ENCODE measurements around the gene FARP2. TPM values are rescaled to one million over a fixed set of nuclear protein-coding genes. Genes with fewer than 3 reads are reported as not detected.

Gene FARP2
- total and polyA plus RNA-seq, 10 of the 15 experiments (the other 5 are each of a cell fraction or from before 2014, with no cell fraction given), result 5.5 to 67.5 (median 36.8) TPM

DNA sequence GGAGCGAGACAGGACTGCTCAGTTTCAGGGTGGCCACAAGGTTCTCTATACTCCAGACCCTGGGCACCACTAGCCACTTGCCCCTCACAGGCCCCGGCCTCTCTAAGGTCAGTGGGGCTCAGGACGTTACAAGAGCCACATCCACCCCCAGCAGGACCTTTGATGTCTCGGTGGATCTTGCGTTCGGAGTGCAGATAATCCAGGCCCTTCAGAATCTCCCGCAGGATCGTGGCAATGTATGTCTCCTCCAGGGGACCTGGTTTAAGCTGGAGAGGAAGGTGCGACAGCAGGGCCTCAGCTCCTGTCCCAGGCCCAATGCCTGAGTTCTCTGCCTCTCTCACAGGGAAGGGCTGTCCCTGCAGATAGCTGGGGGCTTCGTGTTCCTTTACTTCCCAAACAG, 143.9 kb downstream of the FARP2 start:
- intact Hi-C loops (cut with micrococcal nuclease; ENCODE audit: unreplicated experiment), result no loop called here
- 94% methylated on average over 10 of the region's 10 CpGs for WGBS (ENCODE audit: insufficient coverage, insufficient replicate concordance, low lambda C conversion rate, missing lambda C conversion rate)
- H3K27me3 ChIP-seq (replicated peaks in 1 of 2; ENCODE audit: control insufficient read depth in 2 of 2, insufficient read depth in 2 of 2, low read length in 1 of 2), result no peaks in the 10 kb centered on the region
- DNase-seq (ENCODE audit: low read depth, low spot score), result no peak
- H3K79me2 ChIP-seq (ENCODE audit: control insufficient read depth, insufficient read depth, low read length), result peaks cover 4% of the 10 kb centered on the region; the same call in 1 of the 2 replicates
- TF ChIP-seq EED (IDR thresholded peaks at IDR 0.05; ENCODE audit: low read depth) (no peak), SP1 (IDR thresholded peaks at IDR 0.05; ENCODE audit: low read depth, low read length) (no peak), CHD2 (IDR thresholded peaks at IDR 0.05; ENCODE audit: borderline replicate concordance, low read depth, low read length) (no peak), GATAD2B (conservative IDR thresholded peaks at IDR 0.05; ENCODE audit: low read depth) (no peak), POU2F2 (IDR thresholded peaks at IDR 0.05; ENCODE audit: borderline replicate concordance, low read depth, low read length) (no peak), YBX1 (IDR thresholded peaks at IDR 0.05) (no peak), SPI1 (IDR thresholded peaks at IDR 0.05; ENCODE audit: borderline replicate concordance, insufficient read depth, low read depth, low read length) (no peak), HDAC6 (IDR thresholded peaks at IDR 0.05; ENCODE audit: unreplicated experiment) (no peak), SMAD1 (IDR thresholded peaks at IDR 0.05; ENCODE audit: low read depth, partially characterized antibody) (no peak), BCL11A (IDR thresholded peaks at IDR 0.05; ENCODE audit: low read depth, low read length) (no peak)
- TF ChIP-seq, protein P1, sequence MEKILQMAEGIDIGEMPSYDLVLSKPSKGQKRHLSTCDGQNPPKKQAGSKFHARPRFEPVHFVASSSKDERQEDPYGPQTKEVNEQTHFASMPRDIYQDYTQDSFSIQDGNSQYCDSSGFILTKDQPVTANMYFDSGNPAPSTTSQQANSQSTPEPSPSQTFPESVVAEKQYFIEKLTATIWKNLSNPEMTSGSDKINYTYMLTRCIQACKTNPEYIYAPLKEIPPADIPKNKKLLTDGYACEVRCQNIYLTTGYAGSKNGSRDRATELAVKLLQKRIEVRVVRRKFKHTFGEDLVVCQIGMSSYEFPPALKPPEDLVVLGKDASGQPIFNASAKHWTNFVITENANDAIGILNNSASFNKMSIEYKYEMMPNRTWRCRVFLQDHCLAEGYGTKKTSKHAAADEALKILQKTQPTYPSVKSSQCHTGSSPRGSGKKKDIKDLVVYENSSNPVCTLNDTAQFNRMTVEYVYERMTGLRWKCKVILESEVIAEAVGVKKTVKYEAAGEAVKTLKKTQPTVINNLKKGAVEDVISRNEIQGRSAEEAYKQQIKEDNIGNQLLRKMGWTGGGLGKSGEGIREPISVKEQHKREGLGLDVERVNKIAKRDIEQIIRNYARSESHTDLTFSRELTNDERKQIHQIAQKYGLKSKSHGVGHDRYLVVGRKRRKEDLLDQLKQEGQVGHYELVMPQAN (conservative IDR thresholded peaks at IDR 0.05), result no peak
- TF ChIP-seq, protein P2, sequence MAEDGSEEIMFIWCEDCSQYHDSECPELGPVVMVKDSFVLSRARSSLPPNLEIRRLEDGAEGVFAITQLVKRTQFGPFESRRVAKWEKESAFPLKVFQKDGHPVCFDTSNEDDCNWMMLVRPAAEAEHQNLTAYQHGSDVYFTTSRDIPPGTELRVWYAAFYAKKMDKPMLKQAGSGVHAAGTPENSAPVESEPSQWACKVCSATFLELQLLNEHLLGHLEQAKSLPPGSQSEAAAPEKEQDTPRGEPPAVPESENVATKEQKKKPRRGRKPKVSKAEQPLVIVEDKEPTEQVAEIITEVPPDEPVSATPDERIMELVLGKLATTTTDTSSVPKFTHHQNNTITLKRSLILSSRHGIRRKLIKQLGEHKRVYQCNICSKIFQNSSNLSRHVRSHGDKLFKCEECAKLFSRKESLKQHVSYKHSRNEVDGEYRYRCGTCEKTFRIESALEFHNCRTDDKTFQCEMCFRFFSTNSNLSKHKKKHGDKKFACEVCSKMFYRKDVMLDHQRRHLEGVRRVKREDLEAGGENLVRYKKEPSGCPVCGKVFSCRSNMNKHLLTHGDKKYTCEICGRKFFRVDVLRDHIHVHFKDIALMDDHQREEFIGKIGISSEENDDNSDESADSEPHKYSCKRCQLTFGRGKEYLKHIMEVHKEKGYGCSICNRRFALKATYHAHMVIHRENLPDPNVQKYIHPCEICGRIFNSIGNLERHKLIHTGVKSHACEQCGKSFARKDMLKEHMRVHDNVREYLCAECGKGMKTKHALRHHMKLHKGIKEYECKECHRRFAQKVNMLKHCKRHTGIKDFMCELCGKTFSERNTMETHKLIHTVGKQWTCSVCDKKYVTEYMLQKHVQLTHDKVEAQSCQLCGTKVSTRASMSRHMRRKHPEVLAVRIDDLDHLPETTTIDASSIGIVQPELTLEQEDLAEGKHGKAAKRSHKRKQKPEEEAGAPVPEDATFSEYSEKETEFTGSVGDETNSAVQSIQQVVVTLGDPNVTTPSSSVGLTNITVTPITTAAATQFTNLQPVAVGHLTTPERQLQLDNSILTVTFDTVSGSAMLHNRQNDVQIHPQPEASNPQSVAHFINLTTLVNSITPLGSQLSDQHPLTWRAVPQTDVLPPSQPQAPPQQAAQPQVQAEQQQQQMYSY (CRISPR knock-in tag; IDR thresholded peaks at IDR 0.05), result no peak
- TF ChIP-seq, protein P3, sequence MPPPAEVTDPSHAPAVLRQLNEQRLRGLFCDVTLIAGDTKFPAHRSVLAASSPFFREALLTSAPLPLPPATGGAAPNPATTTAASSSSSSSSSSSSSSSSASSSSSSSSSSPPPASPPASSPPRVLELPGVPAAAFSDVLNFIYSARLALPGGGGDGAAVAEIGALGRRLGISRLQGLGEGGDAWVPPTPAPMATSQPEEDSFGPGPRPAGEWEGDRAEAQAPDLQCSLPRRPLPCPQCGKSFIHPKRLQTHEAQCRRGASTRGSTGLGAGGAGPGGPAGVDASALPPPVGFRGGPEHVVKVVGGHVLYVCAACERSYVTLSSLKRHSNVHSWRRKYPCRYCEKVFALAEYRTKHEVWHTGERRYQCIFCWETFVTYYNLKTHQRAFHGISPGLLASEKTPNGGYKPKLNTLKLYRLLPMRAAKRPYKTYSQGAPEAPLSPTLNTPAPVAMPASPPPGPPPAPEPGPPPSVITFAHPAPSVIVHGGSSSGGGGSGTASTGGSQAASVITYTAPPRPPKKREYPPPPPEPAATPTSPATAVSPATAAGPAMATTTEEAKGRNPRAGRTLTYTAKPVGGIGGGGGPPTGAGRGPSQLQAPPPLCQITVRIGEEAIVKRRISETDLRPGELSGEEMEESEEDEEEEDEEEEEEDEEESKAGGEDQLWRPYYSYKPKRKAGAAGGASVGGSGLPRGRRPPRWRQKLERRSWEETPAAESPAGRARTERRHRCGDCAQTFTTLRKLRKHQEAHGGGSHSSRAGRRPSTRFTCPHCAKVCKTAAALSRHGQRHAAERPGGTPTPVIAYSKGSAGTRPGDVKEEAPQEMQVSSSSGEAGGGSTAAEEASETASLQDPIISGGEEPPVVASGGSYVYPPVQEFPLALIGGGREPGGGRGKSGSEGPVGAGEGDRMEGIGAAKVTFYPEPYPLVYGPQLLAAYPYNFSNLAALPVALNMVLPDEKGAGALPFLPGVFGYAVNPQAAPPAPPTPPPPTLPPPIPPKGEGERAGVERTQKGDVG (CRISPR knock-in tag; IDR thresholded peaks at IDR 0.05), result no peak
- H3K36me3 ChIP-seq (ENCODE audit: control insufficient read depth in 2 of 2, insufficient read depth in 2 of 2, low read length in 1 of 2), result peaks cover 2 to 16% of the 10 kb centered on the region in 2 experiments; a peak in 3 of 4 replicates
- SMC1A ChIA-PET (ENCODE audit: uncharacterized antibody, unreplicated experiment), result no interaction called here
- no peak overlapping the region for H3K4me3 ChIP-seq
- no peak for ATAC-seq
- H3K27ac ChIP-seq (ENCODE audit: control insufficient read depth, insufficient read depth), result no peak overlapping the region
- no peak overlapping the region for H3K4me2 ChIP-seq (ENCODE audit: control insufficient read depth, insufficient read depth)
- BruUV-seq (replicated peaks), result no TSS peak
- H4K20me1 ChIP-seq (ENCODE audit: control insufficient read depth, insufficient read depth), result peaks cover 2% of the 10 kb centered on the region; the same call in 1 of the 2 replicates
- no peak for FAIRE-seq
- no peaks in the 10 kb centered on the region for H3K9me3 ChIP-seq (replicated peaks; ENCODE audit: control insufficient read depth, insufficient read depth, low read length)
- no peak overlapping the region for H2AFZ ChIP-seq (ENCODE audit: control insufficient read depth, low read depth, low read length)
- CTCF ChIA-PET, result no interaction called here
- H3K4me1 ChIP-seq (ENCODE audit: control insufficient read depth, insufficient read depth, low read length), result no peaks in the 10 kb centered on the region
- in situ Hi-C loops (cut with MboI), result no loop called here
- POLR2A ChIA-PET, result no interaction called here
- no peak overlapping the region for H3K9ac ChIP-seq (ENCODE audit: control insufficient read depth, insufficient read depth, low read length)
- RAD21 ChIA-PET (ENCODE audit: unreplicated experiment), result no interaction called here

All from GM12878 (cell line).